Transverse colon (tissue), 4 donors: Measurements from ENCODE around the gene SNRPA.

Experiments used
- CTCF ChIP-seq, 5 experiments: fragments of 200-600 bp in 3 of 5; fragments of 450-650 bp in 2 of 5; sonication (generic) in 3 of 5; IDR thresholded peaks; 1 replicate in 2 of 5; 2 replicates in 3 of 5; pipeline ENCODE4 v1.5.1; 2016 to 2017; ENCODE audit warnings: antibody characterized with exemption in 5 of 5, inconsistent platforms in 3 of 5, mild to moderate bottlenecking in 2 of 5, moderate library complexity in 1 of 5
- EP300 ChIP-seq: sonication (generic); formaldehyde crosslinking; IDR thresholded peaks from one replicate; pipeline ENCODE4 v1.6.1; 2017; ENCODE audit warnings: antibody characterized with exemption, low read depth
- POLR2A ChIP-seq: fragments of 450-650 bp; IDR thresholded peaks from one replicate; pipeline ENCODE4 v1.6.1; 2016; ENCODE audit warnings: antibody characterized with exemption, mild to moderate bottlenecking, moderate library complexity
- POLR2AphosphoS5 ChIP-seq, 3 donors: sonication (generic); formaldehyde crosslinking; IDR thresholded peaks; one replicate each; pipeline ENCODE4 v1.6.1; 2016; ENCODE audit warnings: antibody characterized with exemption in 3 of 3

- no peak for TF ChIP-seq CTCF (IDR thresholded peaks at IDR 0.05)
- no peak for TF ChIP-seq POLR2AphosphoS5 (IDR thresholded peaks at IDR 0.05)
- TF ChIP-seq POLR2A = no peak
- TF ChIP-seq EP300 = no peak
Observed at GRCh38 chr19:40701758-40702157, 49.2 kb upstream of the SNRPA start.
